Heart left ventricle (tissue), 13 donors: Measurements from ENCODE around the gene DDOST.

Experiments
- CTCF ChIP-seq, 12 donors: fragments of 200-600 bp; sonication (generic) in 4 of 12; IDR thresholded peaks; one replicate each; pipeline versions ENCODE4 v1.5.0 to v1.8.0; 2018 to 2022; ENCODE audit warnings: antibody characterized with exemption in 12 of 12, mild to moderate bottlenecking in 5 of 12
- POLR2A ChIP-seq, 2 donors: fragments of 450-650 bp; IDR thresholded peaks; one replicate each; pipeline ENCODE4 v1.6.1; 2017; ENCODE audit warnings: antibody characterized with exemption in 2 of 2, mild to moderate bottlenecking in 2 of 2, moderate library complexity in 2 of 2
- donor health status: ischemic (EF 13 %, LVEDD 7.1; RV severe dilation, severe dysfunction).
- donor health status: DM: no; HTN: yes; CAD: no.
- donor health status: DM: no; HTN: no; CAD: no.
- donor health status: ischemic (EF 25% LVEDD 6.9; RV normal size, moderate dysfunction).
- donor health status: ischemic (EF 25% LVEDD 5.7; RV mildly dilated, moderate dysfunction).
- donor health status: ischemic (EF 35%, LVEDD 5.7; RV mildly dilated, moderate dysfunction).
- donor health status: nonischemic (EF 11% LVEDD 7.7; RV severe dilation, severe dysfunction).
- donor health status: DM: yes; HTN: yes; CAD: no.
- donor health status: PGD.
- donor health status: ischemic (EF 29% LVEDD 5.4; RV normal size, mild dysfunction).
- donor health status: nonischemic (EF 23%, LVEDD 6.1; RV moderate dilation, normal function).

GRCh38 chr1:20683614-20684013 lies 22.4 kb upstream of the DDOST start:
- TF ChIP-seq CTCF (IDR thresholded peaks at IDR 0.05) (no peak), POLR2A (IDR thresholded peaks at IDR 0.05) (no peak)
